A172 (cell line): ENCODE data around the gene PGAM1. TPM values are rescaled to one million over a fixed set of nuclear protein-coding genes. Genes with fewer than 3 reads are reported as not detected.
"Not testable (repeated sequence)": the region's sequence is repeated elsewhere in the genome, so short reads cannot be mapped to it uniquely, and the experiment has no call there.

ENCODE experiments used
- DNase-seq: peaks from one replicate; pipeline ENCODE4 v3.0.0-alpha.2; 2015; ENCODE audit warnings: low spot score
- total RNA-seq: library from RNA; depleted of rRNA; stranded (reverse); fragments of >200 nt; shearing (Covaris generic); gene quantifications from 2 replicates; pipeline ENCODE4 v1.2.3, GENCODE V29; 2014; rRNA removed

PGAM1 gene
- 967 and 1,053 TPM in 2 replicates for total RNA-seq

GRCh38 chr10:97425964-97426775 lies at the start of gene PGAM1:
Gene PGAM1, plus strand, starts transcription at chr10:97426191. Its CDS starts 117 bp downstream, at chr10:97426308.
- peak; percentile 96 for DNase-seq

GRCh38 chr10:97376413-97376812 lies 49.6 kb upstream of the PGAM1 start:
- no peak for DNase-seq

GRCh38 chr10:97378933-97379921 lies 46.8 kb upstream of the PGAM1 start:
- no peak for DNase-seq

- no peak for DNase-seq
Observed at GRCh38 chr10:97380516-97380915, 45.5 kb upstream of the PGAM1 start.

GRCh38 chr10:97381626-97382025 lies 44.4 kb upstream of the PGAM1 start:
- DNase-seq, result no peak

- DNase-seq, result no peak
Observed at GRCh38 chr10:97383159-97383558, 42.8 kb upstream of the PGAM1 start.

- DNase-seq, result no peak
Observed at GRCh38 chr10:97384156-97384555, 41.8 kb upstream of the PGAM1 start.

- DNase-seq, result no peak
Observed at GRCh38 chr10:97384641-97385040, 41.4 kb upstream of the PGAM1 start.

GRCh38 chr10:97385565-97385964 lies 40.4 kb upstream of the PGAM1 start:
- no peak for DNase-seq

- no peak for DNase-seq
Observed at GRCh38 chr10:97388152-97388551, 37.8 kb upstream of the PGAM1 start.

- DNase-seq, result no peak
Observed at GRCh38 chr10:97390091-97390490, 35.9 kb upstream of the PGAM1 start.

- DNase-seq, result no peak
Observed at GRCh38 chr10:97393034-97393573, 32.9 kb upstream of the PGAM1 start.

GRCh38 chr10:97396056-97396455 lies 29.9 kb upstream of the PGAM1 start:
- DNase-seq, result no peak

- peak; percentile 87 for DNase-seq
Observed at GRCh38 chr10:97399843-97400545, 26.0 kb upstream of the PGAM1 start.

- DNase-seq, result peak; percentile 98
Observed at GRCh38 chr10:97400665-97401454, 25.1 kb upstream of the PGAM1 start, which contains the start of gene RRP12. Gene RRP12, minus strand, starts transcription at chr10:97401340. Its CDS starts 109 bp downstream, at chr10:97401231.

GRCh38 chr10:97401455-97401919 lies 24.5 kb upstream of the PGAM1 start:
- no peak for DNase-seq

- DNase-seq, result no peak
Observed at GRCh38 chr10:97404044-97404443, 21.9 kb upstream of the PGAM1 start.

GRCh38 chr10:97406064-97406463 lies 19.9 kb upstream of the PGAM1 start:
- no peak for DNase-seq

- not testable (repeated sequence) for DNase-seq
Observed at GRCh38 chr10:97406483-97406882, 19.5 kb upstream of the PGAM1 start.

- DNase-seq, result peak; percentile 86
Observed at GRCh38 chr10:97407211-97407951, 18.6 kb upstream of the PGAM1 start.
